ENCODE results near the gene RANBP17. TPM values are rescaled to one million over a fixed set of nuclear protein-coding genes. Genes with fewer than 3 reads are reported as not detected.

The RANBP17 gene
- total RNA-seq, 2 donors from 2014 or later: 5.4 to 19.8 TPM

- H3K36me3 ChIP-seq: no peaks in the 10 kb centered on the region
- 24% methylated on average over 1 of the region's 1 CpG for WGBS
- intact Hi-C loops (cut with DNase I): no loop called here
Measured at GRCh38 chr5:171081319-171081718, 219.5 kb downstream of the RANBP17 start.

GRCh38 chr5:171092194-171092593, 230.4 kb downstream of the RANBP17 start:
- no peak overlapping the region for H3K4me3 ChIP-seq
- no peak for DNase-seq (ENCODE audit: low spot score)
- intact Hi-C loops (cut with DNase I): no loop called here
- H3K27ac ChIP-seq: no peak overlapping the region
- H3K9me3 ChIP-seq: no peaks in the 10 kb centered on the region
- 81% methylated on average over 2 of the region's 2 CpGs for WGBS
- TF ChIP-seq POLR2A (IDR thresholded peaks at IDR 0.05) (no peak), POLR2AphosphoS5 (IDR thresholded peaks at IDR 0.05) (no peak)
- TF ChIP-seq, protein P1, sequence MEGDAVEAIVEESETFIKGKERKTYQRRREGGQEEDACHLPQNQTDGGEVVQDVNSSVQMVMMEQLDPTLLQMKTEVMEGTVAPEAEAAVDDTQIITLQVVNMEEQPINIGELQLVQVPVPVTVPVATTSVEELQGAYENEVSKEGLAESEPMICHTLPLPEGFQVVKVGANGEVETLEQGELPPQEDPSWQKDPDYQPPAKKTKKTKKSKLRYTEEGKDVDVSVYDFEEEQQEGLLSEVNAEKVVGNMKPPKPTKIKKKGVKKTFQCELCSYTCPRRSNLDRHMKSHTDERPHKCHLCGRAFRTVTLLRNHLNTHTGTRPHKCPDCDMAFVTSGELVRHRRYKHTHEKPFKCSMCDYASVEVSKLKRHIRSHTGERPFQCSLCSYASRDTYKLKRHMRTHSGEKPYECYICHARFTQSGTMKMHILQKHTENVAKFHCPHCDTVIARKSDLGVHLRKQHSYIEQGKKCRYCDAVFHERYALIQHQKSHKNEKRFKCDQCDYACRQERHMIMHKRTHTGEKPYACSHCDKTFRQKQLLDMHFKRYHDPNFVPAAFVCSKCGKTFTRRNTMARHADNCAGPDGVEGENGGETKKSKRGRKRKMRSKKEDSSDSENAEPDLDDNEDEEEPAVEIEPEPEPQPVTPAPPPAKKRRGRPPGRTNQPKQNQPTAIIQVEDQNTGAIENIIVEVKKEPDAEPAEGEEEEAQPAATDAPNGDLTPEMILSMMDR (IDR thresholded peaks at IDR 0.05): no peak
- no peaks in the 10 kb centered on the region for H3K36me3 ChIP-seq
- no peaks in the 10 kb centered on the region for H3K27me3 ChIP-seq (replicated peaks; ENCODE audit: insufficient read depth)
- H3K4me1 ChIP-seq (replicated peaks): no peaks in the 10 kb centered on the region

More at GRCh38 chr5:171081319-171081718, 219.5 kb downstream of the RANBP17 start:
- Histone ChIP-seq H3K9me3 (no peaks in the 10 kb centered on the region), H3K4me3 (no peak overlapping the region), H3K4me1 (replicated peaks) (no peaks in the 10 kb centered on the region), H3K27me3 (replicated peaks; ENCODE audit: insufficient read depth) (no peaks in the 10 kb centered on the region), H3K27ac (no peak overlapping the region)
- TF ChIP-seq POLR2A (IDR thresholded peaks at IDR 0.05) (no peak), POLR2AphosphoS5 (IDR thresholded peaks at IDR 0.05) (no peak)
- TF ChIP-seq, protein P1 (IDR thresholded peaks at IDR 0.05): no peak
- no peak for DNase-seq (ENCODE audit: low spot score)

DNA sequence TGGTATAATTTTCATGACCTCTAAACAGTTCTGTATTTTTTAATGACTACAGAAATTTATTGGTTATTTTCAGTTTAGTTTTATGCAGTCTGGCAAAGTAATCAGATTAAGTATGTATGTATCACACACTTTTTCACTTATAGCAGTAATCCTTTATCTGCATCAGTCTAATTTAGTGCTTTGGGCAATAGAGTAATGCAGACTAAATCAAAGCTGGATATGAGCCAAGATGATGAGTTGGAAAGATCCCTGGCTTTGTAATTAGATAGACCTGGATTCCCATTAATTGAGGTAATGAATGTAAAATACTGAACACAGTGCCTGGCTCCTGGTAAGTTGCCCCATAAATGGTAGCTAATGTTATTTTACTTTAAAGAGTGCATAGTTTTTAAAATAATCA, 231.8 kb downstream of the RANBP17 start:
- H3K9me3 ChIP-seq: no peaks in the 10 kb centered on the region
- no peaks in the 10 kb centered on the region for H3K27me3 ChIP-seq (replicated peaks; ENCODE audit: insufficient read depth)
- no peaks in the 10 kb centered on the region for H3K4me1 ChIP-seq (replicated peaks)
- intact Hi-C loops (cut with DNase I): no loop called here
- no peaks in the 10 kb centered on the region for H3K36me3 ChIP-seq
- no peak overlapping the region for H3K4me3 ChIP-seq
- no peak for DNase-seq (ENCODE audit: low spot score)
- TF ChIP-seq POLR2AphosphoS5 (IDR thresholded peaks at IDR 0.05) (no peak), POLR2A (IDR thresholded peaks at IDR 0.05) (no peak)
- TF ChIP-seq, protein P1 (IDR thresholded peaks at IDR 0.05): no peak
- no peak overlapping the region for H3K27ac ChIP-seq

DNA sequence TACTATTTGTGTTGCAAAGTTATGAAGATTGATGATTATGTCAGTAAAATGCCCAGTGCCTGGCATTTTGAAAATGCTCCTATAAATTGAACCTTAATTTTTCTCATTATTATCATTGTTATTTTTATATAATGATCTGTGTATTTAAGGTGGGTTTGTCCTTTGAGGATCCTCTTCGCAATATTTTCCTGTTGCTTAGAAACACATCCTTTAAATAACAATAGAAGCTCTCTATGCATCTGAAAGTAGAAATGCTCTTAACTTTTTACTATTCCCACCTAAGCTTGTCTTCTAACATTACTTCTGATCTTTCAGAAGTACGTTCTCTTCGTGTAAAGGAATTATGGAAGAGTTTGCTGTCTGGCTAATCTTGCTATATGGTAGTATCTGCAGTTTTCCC, 232.5 kb downstream of the RANBP17 start:
- H3K4me3 ChIP-seq: no peak overlapping the region
- H3K9me3 ChIP-seq: no peaks in the 10 kb centered on the region
- H3K27ac ChIP-seq: no peak overlapping the region
- no peaks in the 10 kb centered on the region for H3K27me3 ChIP-seq (replicated peaks; ENCODE audit: insufficient read depth)
- TF ChIP-seq POLR2A (IDR thresholded peaks at IDR 0.05) (no peak), POLR2AphosphoS5 (IDR thresholded peaks at IDR 0.05) (no peak)
- TF ChIP-seq, protein P1 (IDR thresholded peaks at IDR 0.05): no peak
- no peak for DNase-seq (ENCODE audit: low spot score)
- 87% methylated on average over 3 of the region's 3 CpGs for WGBS
- no peaks in the 10 kb centered on the region for H3K36me3 ChIP-seq
- intact Hi-C loops (cut with DNase I): no loop called here
- H3K4me1 ChIP-seq (replicated peaks): no peaks in the 10 kb centered on the region

- Histone ChIP-seq H3K36me3 (no peaks in the 10 kb centered on the region), H3K4me3 (no peak overlapping the region), H3K27ac (no peak overlapping the region), H3K9me3 (no peaks in the 10 kb centered on the region), H3K27me3 (replicated peaks; ENCODE audit: insufficient read depth) (no peaks in the 10 kb centered on the region), H3K4me1 (replicated peaks) (no peaks in the 10 kb centered on the region)
- DNase-seq (ENCODE audit: low spot score): no peak
- intact Hi-C loops (cut with DNase I): no loop called here
- 74% methylated on average over 10 of the region's 11 CpGs for WGBS
- TF ChIP-seq POLR2AphosphoS5 (IDR thresholded peaks at IDR 0.05): no peak
- TF ChIP-seq, protein P1 (IDR thresholded peaks at IDR 0.05): no peak
- TF ChIP-seq POLR2A (IDR thresholded peaks at IDR 0.05): no peak
Measured at GRCh38 chr5:171102877-171103610, 241.2 kb downstream of the RANBP17 start.
